ENCODE measurements around the gene AP1B1. TPM values are rescaled to one million over a fixed set of nuclear protein-coding genes. Genes with fewer than 3 reads are reported as not detected.
"Not testable (repeated sequence)": the region's sequence is repeated elsewhere in the genome, so short reads cannot be mapped to it uniquely, and the experiment has no call there.

Gene AP1B1
- total and polyA plus RNA-seq, 2 donors from 2014 or later: 50.5 to 82.9 TPM

- DNase-seq: no peak
- peaks cover 0 to 2% (median 0%) of the 10 kb centered on the region in 3 donors for H3K4me1 ChIP-seq (ENCODE audit: control insufficient read depth in 2 of 3, insufficient read depth in 2 of 3, low read depth in 1 of 3, low read length in 3 of 3)
- no peak for FAIRE-seq
- H3K27me3 ChIP-seq (ENCODE audit: control insufficient read depth, insufficient read depth, low read length): no peaks in the 10 kb centered on the region
- H3K27ac ChIP-seq (ENCODE audit: low read depth in 2 of 2, low read length in 2 of 2): no peak overlapping the region
- no peak overlapping the region for H3K9ac ChIP-seq (ENCODE audit: low read length in 3 of 3)
- H3K9me3 ChIP-seq (ENCODE audit: control insufficient read depth in 2 of 3, insufficient read depth in 1 of 3, low read length in 3 of 3): no peaks in the 10 kb centered on the region
- H3K36me3 ChIP-seq (ENCODE audit: control insufficient read depth in 2 of 3, insufficient read depth in 3 of 3, low read length in 3 of 3): peaks cover 0 to 12% (median 2%) of the 10 kb centered on the region in 3 donors
- intact Hi-C loops (cut with DNase I): no loop called here
- no peak overlapping the region for H3K4me3 ChIP-seq (ENCODE audit: low read length in 3 of 3)
- TF ChIP-seq CTCF (IDR thresholded peaks at IDR 0.05; ENCODE audit: borderline replicate concordance, extremely low read depth, insufficient read depth): no peak
These were observed 14.0 kb downstream of the AP1B1 start for GRCh38 chr22:29374401-29374800.

- H3K27me3 ChIP-seq (ENCODE audit: control insufficient read depth, insufficient read depth, low read length): no peaks in the 10 kb centered on the region
- FAIRE-seq (no peak), DNase-seq (peak in 3 of 5 donors; percentile 31 to 41 (median 37))
- H3K4me3 ChIP-seq (ENCODE audit: low read length in 3 of 3): no peak overlapping the region
- H3K9ac ChIP-seq (ENCODE audit: low read length in 3 of 3): no peak overlapping the region
- TF ChIP-seq CTCF (IDR thresholded peaks at IDR 0.05; ENCODE audit: borderline replicate concordance, extremely low read depth, insufficient read depth): no peak
- H3K9me3 ChIP-seq (ENCODE audit: control insufficient read depth in 2 of 3, insufficient read depth in 1 of 3, low read length in 3 of 3): no peaks in the 10 kb centered on the region
- peaks cover 0 to 6% (median 0%) of the 10 kb centered on the region in 3 donors for H3K36me3 ChIP-seq (ENCODE audit: control insufficient read depth in 2 of 3, insufficient read depth in 3 of 3, low read length in 3 of 3)
- no peaks in the 10 kb centered on the region for H3K4me1 ChIP-seq (ENCODE audit: control insufficient read depth in 2 of 3, insufficient read depth in 2 of 3, low read depth in 1 of 3, low read length in 3 of 3)
- H3K27ac ChIP-seq (ENCODE audit: low read depth in 2 of 2, low read length in 2 of 2): no peak overlapping the region
- intact Hi-C loops (cut with DNase I): no loop called here
These were observed 17.8 kb downstream of the AP1B1 start for GRCh38 chr22:29370537-29370936.

DNA sequence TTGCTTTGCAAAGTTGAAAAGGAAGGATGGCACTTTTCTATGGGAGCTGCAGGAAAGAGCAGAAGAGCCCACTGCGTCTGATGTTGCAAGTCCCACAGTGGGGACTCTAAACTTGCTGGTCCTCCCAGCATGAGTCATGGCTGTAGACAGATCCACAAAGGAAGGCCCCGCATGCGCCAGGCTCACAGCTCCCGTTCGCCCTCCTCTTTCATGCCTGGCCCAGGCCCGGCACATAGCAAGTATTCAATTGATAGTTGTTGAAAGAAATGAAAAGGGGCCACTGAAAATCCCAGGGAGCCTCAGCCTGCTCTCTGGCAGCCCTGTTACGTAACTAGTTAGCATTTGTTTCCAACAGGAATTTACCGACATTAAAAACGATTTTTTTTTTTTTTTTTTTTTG is 18.9 kb downstream of the AP1B1 start:
- intact Hi-C loops (cut with DNase I): no loop called here
- FAIRE-seq (no peak), DNase-seq (no peak)
- no peak overlapping the region for H3K9ac ChIP-seq (ENCODE audit: low read length in 3 of 3)
- H3K4me1 ChIP-seq (ENCODE audit: control insufficient read depth in 2 of 3, insufficient read depth in 2 of 3, low read depth in 1 of 3, low read length in 3 of 3): no peaks in the 10 kb centered on the region
- peaks cover 0 to 6% (median 0%) of the 10 kb centered on the region in 3 donors for H3K36me3 ChIP-seq (ENCODE audit: control insufficient read depth in 2 of 3, insufficient read depth in 3 of 3, low read length in 3 of 3)
- no peak overlapping the region for H3K4me3 ChIP-seq (ENCODE audit: low read length in 3 of 3)
- H3K27me3 ChIP-seq (ENCODE audit: control insufficient read depth, insufficient read depth, low read length): no peaks in the 10 kb centered on the region
- no peaks in the 10 kb centered on the region for H3K9me3 ChIP-seq (ENCODE audit: control insufficient read depth in 2 of 3, insufficient read depth in 1 of 3, low read length in 3 of 3)
- no peak for TF ChIP-seq CTCF (IDR thresholded peaks at IDR 0.05; ENCODE audit: borderline replicate concordance, extremely low read depth, insufficient read depth)
- no peak overlapping the region for H3K27ac ChIP-seq (ENCODE audit: low read depth in 2 of 2, low read length in 2 of 2)

- Histone ChIP-seq H3K27ac (ENCODE audit: low read depth in 2 of 2, low read length in 2 of 2) (no peak overlapping the region), H3K9ac (ENCODE audit: low read length in 3 of 3) (no peak overlapping the region), H3K9me3 (ENCODE audit: control insufficient read depth in 2 of 3, insufficient read depth in 1 of 3, low read length in 3 of 3) (no peaks in the 10 kb centered on the region), H3K4me1 (ENCODE audit: control insufficient read depth in 2 of 3, insufficient read depth in 2 of 3, low read depth in 1 of 3, low read length in 3 of 3) (peaks cover 0 to 3% (median 0%) of the 10 kb centered on the region in 3 donors), H3K27me3 (ENCODE audit: control insufficient read depth, insufficient read depth, low read length) (no peaks in the 10 kb centered on the region), H3K36me3 (ENCODE audit: control insufficient read depth in 2 of 3, insufficient read depth in 3 of 3, low read length in 3 of 3) (peaks cover 0 to 35% (median 12%) of the 10 kb centered on the region in 3 donors), H3K4me3 (ENCODE audit: low read length in 3 of 3) (no peak overlapping the region)
- TF ChIP-seq CTCF (IDR thresholded peaks at IDR 0.05; ENCODE audit: borderline replicate concordance, extremely low read depth, insufficient read depth): peak; percentile 31
- FAIRE-seq: no peak
- intact Hi-C loops (cut with DNase I): no loop called here
- peak in 4 of 5 donors; percentile 58 to 75 (median 60) for DNase-seq
These were observed 28.9 kb downstream of the AP1B1 start for GRCh38 chr22:29359469-29359868.

- H3K27ac ChIP-seq (ENCODE audit: low read depth in 2 of 2, low read length in 2 of 2); H3K4me3 ChIP-seq (ENCODE audit: low read length in 3 of 3); DNase-seq; H3K27me3 ChIP-seq (ENCODE audit: control insufficient read depth, insufficient read depth, low read length); FAIRE-seq; intact Hi-C loops (cut with DNase I); H3K4me1 ChIP-seq (ENCODE audit: control insufficient read depth in 2 of 3, insufficient read depth in 2 of 3, low read depth in 1 of 3, low read length in 3 of 3); H3K9me3 ChIP-seq (ENCODE audit: control insufficient read depth in 2 of 3, insufficient read depth in 1 of 3, low read length in 3 of 3); H3K9ac ChIP-seq (ENCODE audit: low read length in 3 of 3): not testable (repeated sequence)
- peaks cover 2 to 49% (median 28%) of the 10 kb centered on the region in 3 donors for H3K36me3 ChIP-seq (ENCODE audit: control insufficient read depth in 2 of 3, insufficient read depth in 3 of 3, low read length in 3 of 3)
These were observed 31.0 kb downstream of the AP1B1 start for GRCh38 chr22:29357193-29357890.
